Colonic mucosa (tissue), 4 donors: ENCODE results near the gene RANBP17. TPM values are rescaled to one million over a fixed set of nuclear protein-coding genes. Genes with fewer than 3 reads are reported as not detected.

Source experiments
- DNase-seq: peaks from one replicate; pipeline ENCODE4 v3.0.0-alpha.2; 2020
- H3K27ac ChIP-seq: fragments of 200-600 bp; one replicate; pipeline ENCODE4 v1.8.0; 2021
- H3K27me3 ChIP-seq: fragments of 200-600 bp; one replicate; pipeline ENCODE4 v1.8.0; 2021
- H3K36me3 ChIP-seq: fragments of 200-600 bp; one replicate; pipeline ENCODE4 v1.8.0; 2021
- H3K4me1 ChIP-seq: fragments of 200-600 bp; one replicate; pipeline ENCODE4 v1.8.0; 2021; ENCODE audit warnings: mild to moderate bottlenecking
- H3K4me3 ChIP-seq: fragments of 200-600 bp; one replicate; pipeline ENCODE4 v1.8.0; 2021
- H3K9ac ChIP-seq, 2 donors: one replicate each; pipeline ENCODE4 v1.7.0; 2013; ENCODE audit warnings: control low read depth in 2 of 2, low read depth in 2 of 2, low read length in 2 of 2
- H3K9me3 ChIP-seq: fragments of 200-600 bp; one replicate; pipeline ENCODE4 v1.8.0; 2021
- CTCF ChIP-seq: fragments of 200-600 bp; IDR thresholded peaks from one replicate; pipeline ENCODE4 v1.8.0; 2022; ENCODE audit warnings: antibody characterized with exemption, mild to moderate bottlenecking
- intact Hi-C: fragments of 100-400 bp; cut with DNase I; formaldehyde crosslinking; loops from one replicate; pipeline ENCODE4 v1.14.1; 2022
- total RNA-seq, 2 donors: library from RNA; stranded (reverse); fragmentation: NEBNext Ultra II Directional in 1 of 2; extraction: Animal tissue kit (Norgen Biotek cat#: 25700) in 1 of 2; gene quantifications; one replicate each; pipeline ENCODE4 v1.2.1, GENCODE V29; 2021
- donor health status: healthy.
- donor health status: DM: no; HTN: no; CAD: no.
- donor health status: DM: no; HTN: no; CAD: no.

RANBP17 gene
- total RNA-seq, 2 donors from 2014 or later = 7.9 to 9.4 TPM

- no peak for TF ChIP-seq CTCF
- no peaks in the 10 kb centered on the region for H3K4me1 ChIP-seq
- DNase-seq = no peak
- H3K9me3 ChIP-seq = no peaks in the 10 kb centered on the region
- H3K27me3 ChIP-seq = no peaks in the 10 kb centered on the region
- intact Hi-C loops = no loop called here
- H3K36me3 ChIP-seq = no peaks in the 10 kb centered on the region
- H3K27ac ChIP-seq = no peak overlapping the region
- H3K9ac ChIP-seq = no peak overlapping the region
- H3K4me3 ChIP-seq = no peak overlapping the region
These were observed 230.4 kb downstream of the RANBP17 start for GRCh38 chr5:171092194-171092593.

GRCh38 chr5:171093598-171093997 is 231.8 kb downstream of the RANBP17 start:
- no peak for DNase-seq
- intact Hi-C loops = no loop called here
- H3K36me3 ChIP-seq = no peaks in the 10 kb centered on the region
- H3K27me3 ChIP-seq = no peaks in the 10 kb centered on the region
- no peak overlapping the region for H3K4me3 ChIP-seq
- H3K9ac ChIP-seq = no peak overlapping the region
- no peak overlapping the region for H3K27ac ChIP-seq
- H3K9me3 ChIP-seq = no peaks in the 10 kb centered on the region
- TF ChIP-seq CTCF = no peak
- no peaks in the 10 kb centered on the region for H3K4me1 ChIP-seq

- Histone ChIP-seq H3K9ac (no peak overlapping the region), H3K4me1 (no peaks in the 10 kb centered on the region), H3K4me3 (no peak overlapping the region), H3K27me3 (no peaks in the 10 kb centered on the region), H3K9me3 (no peaks in the 10 kb centered on the region), H3K27ac (no peak overlapping the region), H3K36me3 (no peaks in the 10 kb centered on the region)
- DNase-seq = no peak
- intact Hi-C loops = no loop called here
- TF ChIP-seq CTCF = no peak
These were observed 232.5 kb downstream of the RANBP17 start for GRCh38 chr5:171094356-171094755.

GRCh38 chr5:171102877-171103610 is 241.2 kb downstream of the RANBP17 start:
- no peak for DNase-seq
- intact Hi-C loops = no loop called here
- H3K9me3 ChIP-seq = no peaks in the 10 kb centered on the region
- H3K36me3 ChIP-seq = no peaks in the 10 kb centered on the region
- no peak overlapping the region for H3K4me3 ChIP-seq
- H3K27ac ChIP-seq = no peak overlapping the region
- H3K9ac ChIP-seq = no peak overlapping the region
- TF ChIP-seq CTCF = no peak
- no peaks in the 10 kb centered on the region for H3K4me1 ChIP-seq
- no peaks in the 10 kb centered on the region for H3K27me3 ChIP-seq

- DNase-seq = no peak
- no peaks in the 10 kb centered on the region for H3K36me3 ChIP-seq
- TF ChIP-seq CTCF = no peak
- intact Hi-C loops = no loop called here
- no peaks in the 10 kb centered on the region for H3K4me1 ChIP-seq
- H3K27ac ChIP-seq = no peak overlapping the region
- H3K9me3 ChIP-seq = no peaks in the 10 kb centered on the region
- no peaks in the 10 kb centered on the region for H3K27me3 ChIP-seq
- H3K9ac ChIP-seq = no peak overlapping the region
- no peak overlapping the region for H3K4me3 ChIP-seq
These were observed 245.9 kb downstream of the RANBP17 start for GRCh38 chr5:171107669-171108068.
